Brain pericyte (primary cell): Measurements from ENCODE around the gene RCL1.
"Not testable (repeated sequence)": the region's sequence is repeated elsewhere in the genome, so short reads cannot be mapped to it uniquely, and the experiment has no call there.

Experiments
- DNase-seq: peaks from one replicate; pipeline ENCODE4 v3.0.0-alpha.2; 2012; ENCODE audit warnings: low read depth, low spot score

The RCL1 gene, protein sequence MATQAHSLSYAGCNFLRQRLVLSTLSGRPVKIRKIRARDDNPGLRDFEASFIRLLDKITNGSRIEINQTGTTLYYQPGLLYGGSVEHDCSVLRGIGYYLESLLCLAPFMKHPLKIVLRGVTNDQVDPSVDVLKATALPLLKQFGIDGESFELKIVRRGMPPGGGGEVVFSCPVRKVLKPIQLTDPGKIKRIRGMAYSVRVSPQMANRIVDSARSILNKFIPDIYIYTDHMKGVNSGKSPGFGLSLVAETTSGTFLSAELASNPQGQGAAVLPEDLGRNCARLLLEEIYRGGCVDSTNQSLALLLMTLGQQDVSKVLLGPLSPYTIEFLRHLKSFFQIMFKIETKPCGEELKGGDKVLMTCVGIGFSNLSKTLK

DNA sequence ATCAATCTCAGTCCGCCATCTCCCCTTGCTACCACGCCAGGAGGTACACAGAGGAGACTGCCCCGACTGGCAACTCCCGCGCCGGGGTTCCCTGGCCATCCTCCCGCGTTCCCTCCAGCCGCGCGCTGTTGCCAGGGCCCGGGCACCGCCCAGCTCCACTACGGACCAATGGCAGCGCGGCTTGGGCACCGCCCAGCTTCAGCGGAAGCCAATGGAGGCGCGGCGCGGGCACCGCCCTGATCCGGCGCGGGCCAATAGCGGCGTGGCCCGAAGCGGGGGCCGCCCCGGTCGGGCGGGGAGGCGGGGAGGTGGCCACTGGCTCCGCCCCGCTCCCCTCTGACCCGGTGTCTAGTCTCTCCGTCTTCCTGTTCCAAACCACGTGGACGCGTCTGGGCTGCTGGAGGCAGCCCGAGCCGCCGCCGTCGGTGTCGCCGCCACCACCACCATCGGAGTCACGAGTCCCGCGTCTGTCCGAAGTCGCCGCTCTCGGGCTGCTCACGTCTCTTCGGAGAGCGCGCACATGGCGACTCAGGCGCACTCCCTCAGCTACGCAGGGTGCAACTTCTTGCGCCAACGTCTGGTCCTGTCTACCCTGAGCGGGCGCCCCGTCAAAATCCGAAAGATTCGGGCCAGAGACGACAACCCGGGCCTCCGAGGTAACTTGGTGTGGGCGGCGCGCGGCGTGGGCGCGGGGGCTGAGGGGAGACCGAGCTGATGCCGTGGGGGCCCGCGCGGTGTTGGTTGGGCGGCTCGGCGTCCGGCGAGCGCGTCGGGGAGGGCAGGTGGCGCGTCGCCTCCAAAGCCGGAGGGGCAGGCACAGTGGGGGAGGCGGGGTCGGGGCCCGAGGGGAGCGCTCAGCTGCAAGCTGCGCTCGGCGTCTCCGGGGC is at the start of gene RCL1:
RCL1 (plus strand) TSS at position 373 of the 887 bp plus-strand sequence; CDS start at position 521, 148 bp downstream.
- peak; percentile 84 for DNase-seq

GRCh38 chr9:4743131-4743875 is 49.4 kb upstream of the RCL1 start:
- DNase-seq, result no peak

DNA sequence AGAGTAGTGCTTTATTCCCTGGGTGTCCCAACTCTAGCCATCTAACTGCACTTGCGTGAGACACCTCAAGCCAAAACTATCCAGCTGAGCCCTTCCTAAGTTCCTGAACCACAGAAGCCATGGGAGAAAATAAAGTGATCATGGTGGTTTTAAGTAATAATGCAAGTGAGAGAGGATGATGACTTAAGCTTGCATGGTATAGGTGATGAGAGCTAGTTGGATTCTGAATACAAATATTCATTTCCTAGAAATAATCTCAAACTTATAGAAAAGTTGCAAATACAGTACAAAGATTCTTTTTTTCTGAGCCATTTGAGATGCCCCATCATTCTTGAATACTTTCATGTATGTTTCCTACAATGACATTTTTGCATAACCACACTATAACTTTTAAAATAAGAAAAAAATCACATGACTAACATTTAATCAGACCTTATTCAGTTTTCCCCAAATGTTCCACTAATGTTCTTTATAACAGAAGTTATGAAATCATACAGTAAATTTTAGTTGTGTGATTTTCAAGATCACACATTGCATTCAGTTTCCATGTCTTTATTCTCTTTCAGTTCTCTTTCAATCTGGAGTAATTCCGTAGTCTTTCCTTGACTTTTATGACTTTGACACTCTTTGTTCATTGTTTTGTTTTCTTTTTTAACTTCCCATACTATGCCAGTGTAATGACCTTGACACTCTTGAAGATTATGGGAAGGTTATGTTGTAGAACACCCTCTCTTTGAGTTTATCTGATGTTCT is 46.3 kb upstream of the RCL1 start:
- DNase-seq, result no peak

DNA sequence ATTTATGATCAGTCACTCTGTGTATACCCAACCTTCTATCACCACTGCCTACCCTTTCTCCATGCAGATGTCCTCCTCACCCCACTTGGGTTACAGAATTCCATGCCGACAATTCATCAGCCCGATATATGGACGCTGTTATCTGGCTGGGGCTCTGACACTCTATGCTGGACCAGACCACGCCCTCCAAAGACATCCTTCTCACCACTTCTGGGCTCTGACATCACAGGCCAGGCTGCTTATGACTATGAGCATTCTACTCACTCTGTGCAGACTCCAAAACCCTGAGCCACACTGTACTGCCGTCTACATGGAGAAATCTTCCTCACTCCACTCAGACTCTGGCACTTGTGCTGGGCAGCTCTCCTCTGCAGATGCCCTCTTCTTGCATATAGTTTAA is 44.1 kb upstream of the RCL1 start:
- no peak for DNase-seq

GRCh38 chr9:4750023-4750673 is 42.6 kb upstream of the RCL1 start:
- DNase-seq, result no peak

- not testable (repeated sequence) for DNase-seq
These were observed 38.2 kb upstream of the RCL1 start for GRCh38 chr9:4754530-4754929.

DNA sequence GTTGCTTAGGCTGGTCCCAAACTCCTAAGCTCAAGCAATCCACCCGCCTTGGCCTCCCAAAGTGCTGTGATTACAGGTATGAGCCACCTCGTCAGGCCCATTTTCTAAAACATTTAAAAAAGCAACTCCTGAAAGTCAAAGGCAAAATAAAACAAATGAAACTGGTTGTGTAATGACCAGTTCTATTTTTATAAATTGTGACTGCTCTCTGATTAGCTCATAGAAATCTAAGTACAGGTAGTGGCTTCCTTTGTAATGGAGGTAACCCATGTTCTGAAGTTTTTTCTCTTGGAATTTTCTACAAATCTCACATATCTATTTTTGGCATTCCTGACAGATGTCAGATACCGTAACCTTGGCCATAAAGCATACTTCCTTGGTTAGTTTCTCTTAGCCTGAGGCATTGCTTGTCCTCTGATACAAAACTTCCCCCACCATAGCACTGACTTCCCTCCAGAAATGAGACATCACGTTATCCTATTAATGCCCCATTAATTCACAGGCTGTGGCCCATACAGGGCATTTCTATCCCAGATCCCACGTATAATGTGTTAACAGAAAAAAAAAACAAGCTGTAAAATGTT is 37.6 kb upstream of the RCL1 start:
- DNase-seq, result no peak

GRCh38 chr9:4756420-4756819 is 36.3 kb upstream of the RCL1 start:
- no peak for DNase-seq

GRCh38 chr9:4760122-4760521 is 32.6 kb upstream of the RCL1 start:
- no peak for DNase-seq

DNA sequence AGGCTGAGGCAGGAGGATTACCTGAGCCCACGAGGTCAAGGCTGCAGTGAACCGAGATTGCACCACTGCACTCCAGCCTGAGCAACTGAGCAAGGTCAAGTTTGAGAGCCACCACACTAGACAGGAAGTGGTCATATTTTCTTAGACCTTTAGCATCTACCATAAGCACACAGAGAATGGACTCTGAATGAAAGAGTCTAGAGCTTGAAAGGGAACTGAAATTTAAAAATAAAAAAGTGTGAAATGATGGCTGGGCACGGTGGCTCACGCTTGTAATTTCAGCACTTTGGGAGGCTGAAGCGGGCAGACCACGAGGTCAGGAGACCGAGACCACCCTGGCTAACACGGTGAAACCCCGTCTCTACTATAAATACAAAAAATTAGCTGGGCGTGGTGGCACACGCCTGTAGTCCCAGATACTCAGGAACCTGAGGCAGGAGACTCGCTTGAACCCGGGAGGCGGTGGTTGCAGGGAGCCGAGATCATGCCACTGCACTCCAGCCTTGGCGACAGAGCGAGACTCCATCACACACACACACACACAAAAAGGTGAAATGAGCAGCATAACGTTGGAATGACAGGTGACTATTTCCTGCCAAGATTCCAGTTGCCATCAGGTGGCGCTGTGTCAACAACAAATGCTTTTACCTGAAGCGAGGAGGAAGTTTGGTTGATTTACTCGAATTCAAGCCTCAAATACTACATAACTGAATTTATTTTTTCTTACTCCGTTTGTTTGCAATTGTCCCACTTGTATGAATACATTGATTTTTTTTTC is 30.4 kb upstream of the RCL1 start:
- DNase-seq, result no peak

GRCh38 chr9:4762886-4763541 is 29.7 kb upstream of the RCL1 start:
- DNase-seq, result no peak

DNA sequence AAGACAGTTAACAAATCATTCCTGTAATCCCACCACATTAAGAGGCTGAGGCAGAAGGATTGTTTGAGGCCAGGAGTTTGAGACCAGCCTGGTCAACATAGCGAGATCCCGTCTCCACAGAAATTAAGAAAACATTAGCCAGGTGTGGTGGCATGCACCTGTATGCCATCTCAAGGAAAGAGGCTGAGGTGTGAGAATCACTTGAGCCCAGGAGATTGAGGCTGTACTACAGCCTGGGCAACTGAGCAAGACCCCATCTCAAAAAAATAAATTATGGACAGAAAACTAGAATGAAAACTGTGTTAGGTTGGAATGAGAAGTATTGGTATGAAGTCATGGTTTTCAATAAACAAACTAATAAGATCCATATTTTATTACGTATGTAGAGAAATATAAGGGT is 28.7 kb upstream of the RCL1 start:
- no peak for DNase-seq

- DNase-seq, result no peak
These were observed 24.1 kb upstream of the RCL1 start for GRCh38 chr9:4768681-4769080.

DNA sequence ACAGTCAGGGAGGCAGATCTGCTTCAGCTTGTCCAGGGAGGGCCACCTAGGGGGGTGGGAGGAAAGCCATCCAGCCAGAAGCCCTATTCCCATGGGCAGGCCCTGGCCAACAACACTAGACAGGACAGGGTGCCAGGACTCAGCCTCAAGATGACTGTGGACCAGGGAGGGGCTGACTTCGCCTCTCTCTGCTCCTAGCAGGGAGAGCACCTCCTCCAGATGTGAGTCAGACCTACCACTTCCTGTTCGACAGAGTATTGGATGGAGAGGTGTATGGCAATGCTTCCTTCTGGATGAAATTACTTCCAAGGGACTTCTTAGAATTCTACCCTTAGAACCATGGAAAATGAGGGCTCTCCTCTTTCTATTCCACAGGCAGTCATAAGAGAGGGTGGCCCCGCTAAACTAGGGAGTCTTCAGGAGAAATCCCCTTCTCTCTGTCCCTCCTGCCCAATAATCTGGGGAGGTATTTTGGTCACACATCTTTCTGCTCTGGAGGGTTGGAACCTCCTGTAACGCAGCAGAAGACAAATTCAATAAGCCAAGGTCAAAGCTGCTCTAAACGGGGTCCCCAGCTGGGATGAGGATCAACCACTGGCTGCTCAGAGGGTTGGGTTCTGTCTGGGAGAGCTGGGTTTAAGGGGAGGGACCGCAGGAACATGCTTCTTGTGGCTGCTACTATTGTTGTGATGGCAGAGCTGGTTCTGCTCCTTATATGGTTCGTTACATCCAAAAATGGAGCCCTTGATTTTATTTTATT is 23.2 kb upstream of the RCL1 start:
- DNase-seq, result no peak

- DNase-seq, result no peak
These were observed 21.0 kb upstream of the RCL1 start for GRCh38 chr9:4771788-4772187.

- peak; percentile 47 for DNase-seq
These were observed 18.5 kb upstream of the RCL1 start for GRCh38 chr9:4774209-4774608.

- not testable (repeated sequence) for DNase-seq
These were observed 17.8 kb upstream of the RCL1 start for GRCh38 chr9:4774958-4775357.

DNA sequence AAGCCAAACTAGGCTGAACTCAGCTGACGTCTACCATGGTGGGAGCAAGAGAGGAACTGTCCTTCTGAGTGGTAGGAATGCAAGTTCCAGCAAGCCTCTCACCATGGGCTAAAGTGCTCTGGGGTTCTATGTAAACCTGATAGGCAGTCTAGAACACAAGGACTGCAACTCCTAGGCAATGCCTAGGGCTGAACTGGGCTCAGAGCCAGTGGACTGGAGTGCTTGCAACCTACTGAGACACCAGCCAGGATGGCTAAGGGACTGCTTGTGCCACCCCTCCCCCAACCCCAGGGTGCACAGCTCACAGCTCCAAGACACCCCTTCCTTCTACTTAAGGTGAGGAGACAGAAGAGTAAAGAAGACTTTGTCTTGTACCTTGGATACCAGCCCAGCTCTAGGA is 12.1 kb upstream of the RCL1 start:
- DNase-seq, result no peak
